Right atrium auricular region (tissue), 2 donors: Measurements from ENCODE around the gene LAMP5. TPM values are rescaled to one million over a fixed set of nuclear protein-coding genes. Genes with fewer than 3 reads are reported as not detected.

Experiments used
- DNase-seq: peaks from one replicate; pipeline ENCODE4 v3.0.0-alpha.2; 2019; ENCODE audit warnings: low spot score
- H3K27ac ChIP-seq, 2 donors: fragments of 200-600 bp; sonication (generic); 1 replicate in 1 of 2; 2 replicates in 1 of 2; pipeline ENCODE4 v1.5.1; 2016 to 2019
- H3K27me3 ChIP-seq, 2 donors: fragments of 200-600 bp; sonication (generic); one replicate each; pipeline versions ENCODE4 v1.5.1 to v1.6.0; 2017 to 2019
- H3K36me3 ChIP-seq: fragments of 200-600 bp; sonication (generic); one replicate; pipeline ENCODE4 v1.5.1; 2016
- H3K4me1 ChIP-seq, 2 donors: fragments of 200-600 bp; sonication (generic); one replicate each; pipeline versions ENCODE4 v1.5.1 to v1.6.0; 2017 to 2019
- H3K4me3 ChIP-seq, 2 donors: fragments of 200-600 bp; sonication (generic); 1 replicate in 1 of 2; 2 replicates in 1 of 2; pipeline ENCODE4 v1.5.1; 2017 to 2019; ENCODE audit warnings: mild to moderate bottlenecking in 1 of 2, moderate library complexity in 1 of 2
- H3K9me3 ChIP-seq, 2 donors: fragments of 200-600 bp; sonication (generic); one replicate each; pipeline ENCODE4 v1.5.1; 2019
- total RNA-seq, 2 donors: library from RNA; depleted of rRNA; stranded (reverse); fragments of >200 nt; gene quantifications; one replicate each; pipeline ENCODE4 v1.1.0, GENCODE V29; 2016
- TF ChIP-seq, protein P1 (sequence below), 2 donors: fragments of 200-600 bp; sonication (generic); IDR thresholded peaks; one replicate each; pipeline ENCODE4 v1.5.1; 2019; ENCODE audit warnings: antibody characterized with exemption in 2 of 2

Gene LAMP5
- total RNA-seq, 2 donors from 2014 or later, result not detected

- Histone ChIP-seq H3K4me1 (no peaks in the 10 kb centered on the region), H3K9me3 (no peaks in the 10 kb centered on the region), H3K27ac (no peak overlapping the region), H3K4me3 (no peak overlapping the region), H3K27me3 (no peaks in the 10 kb centered on the region), H3K36me3 (no peaks in the 10 kb centered on the region)
- no peak for DNase-seq
- TF ChIP-seq, protein P1, sequence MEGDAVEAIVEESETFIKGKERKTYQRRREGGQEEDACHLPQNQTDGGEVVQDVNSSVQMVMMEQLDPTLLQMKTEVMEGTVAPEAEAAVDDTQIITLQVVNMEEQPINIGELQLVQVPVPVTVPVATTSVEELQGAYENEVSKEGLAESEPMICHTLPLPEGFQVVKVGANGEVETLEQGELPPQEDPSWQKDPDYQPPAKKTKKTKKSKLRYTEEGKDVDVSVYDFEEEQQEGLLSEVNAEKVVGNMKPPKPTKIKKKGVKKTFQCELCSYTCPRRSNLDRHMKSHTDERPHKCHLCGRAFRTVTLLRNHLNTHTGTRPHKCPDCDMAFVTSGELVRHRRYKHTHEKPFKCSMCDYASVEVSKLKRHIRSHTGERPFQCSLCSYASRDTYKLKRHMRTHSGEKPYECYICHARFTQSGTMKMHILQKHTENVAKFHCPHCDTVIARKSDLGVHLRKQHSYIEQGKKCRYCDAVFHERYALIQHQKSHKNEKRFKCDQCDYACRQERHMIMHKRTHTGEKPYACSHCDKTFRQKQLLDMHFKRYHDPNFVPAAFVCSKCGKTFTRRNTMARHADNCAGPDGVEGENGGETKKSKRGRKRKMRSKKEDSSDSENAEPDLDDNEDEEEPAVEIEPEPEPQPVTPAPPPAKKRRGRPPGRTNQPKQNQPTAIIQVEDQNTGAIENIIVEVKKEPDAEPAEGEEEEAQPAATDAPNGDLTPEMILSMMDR (IDR thresholded peaks at IDR 0.05), result no peak
Measured at GRCh38 chr20:9578594-9578993, 64.2 kb downstream of the LAMP5 start.
